ENCODE measurements around the gene NPLOC4. TPM values are rescaled to one million over a fixed set of nuclear protein-coding genes. Genes with fewer than 3 reads are reported as not detected.

Gene NPLOC4
- total and polyA plus RNA-seq, 9 of the 15 experiments (the other 6 are each of a cell fraction or from before 2014, with no cell fraction given): 1.5 to 116 (median 64.5) TPM

DNA sequence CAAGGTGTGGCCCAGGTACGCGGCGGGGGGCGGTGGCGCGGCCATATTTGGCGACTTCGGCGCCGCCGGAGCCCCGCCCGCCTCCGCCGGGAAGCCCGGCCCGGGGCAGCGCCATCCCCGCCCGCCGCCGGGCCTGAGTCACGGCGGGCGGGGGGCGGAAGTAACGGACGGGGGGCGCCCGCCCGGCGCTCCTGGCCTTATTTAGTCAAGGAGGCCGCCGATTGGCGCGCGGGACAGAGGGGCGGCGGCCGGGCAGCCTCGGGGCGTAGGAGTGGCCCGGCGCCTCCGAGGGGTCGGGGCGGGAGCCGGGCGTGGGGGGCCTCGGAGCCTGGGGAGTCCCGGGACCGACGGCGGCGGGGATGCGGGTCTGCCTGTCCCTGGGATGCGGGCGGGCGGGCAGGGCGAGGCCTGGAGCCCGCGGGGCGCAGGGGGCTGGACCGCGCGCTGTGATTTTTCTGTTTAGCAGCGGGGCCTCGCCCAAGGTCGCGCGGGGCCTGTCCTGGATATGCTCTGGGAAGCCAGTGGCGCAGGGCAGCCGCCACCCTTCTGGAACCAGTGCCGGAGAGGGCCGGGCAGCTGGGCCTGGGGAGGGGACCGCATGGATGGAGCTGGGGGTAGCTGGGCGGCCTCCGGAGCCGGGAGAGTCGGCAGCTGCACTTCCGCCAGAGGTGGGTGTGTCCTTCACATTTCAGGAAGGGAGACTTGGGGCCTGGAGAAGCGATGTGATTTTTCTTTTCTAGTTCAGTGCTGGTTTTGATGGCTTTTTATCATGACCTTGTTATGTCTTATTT lies 122.0 kb downstream of the NPLOC4 start:
- Histone ChIP-seq H3K79me2 (ENCODE audit: control insufficient read depth, insufficient read depth, low read length) (peaks cover 27% of the 10 kb centered on the region), H3K27me3 (ENCODE audit: control insufficient read depth in 2 of 2, insufficient read depth in 2 of 2, low read length in 2 of 2) (no peaks in the 10 kb centered on the region), H3K9me3 (replicated peaks; ENCODE audit: control insufficient read depth, insufficient read depth, low read depth, low read length) (0 out of 2 replicates have a peak, but pooled peaks cover 1% of the 10 kb centered on the region), H2AFZ (ENCODE audit: low read depth, low read length) (no peak overlapping the region), H3K36me3 (ENCODE audit: control insufficient read depth, insufficient read depth, low read length) (peaks cover 25% of the 10 kb centered on the region), H3K4me1 (replicated peaks in 1 of 2; ENCODE audit: control insufficient read depth in 2 of 2, insufficient read depth in 2 of 2, low read length in 2 of 2) (peaks cover 30 to 85% of the 10 kb centered on the region in 2 experiments), H3K4me3 (peak overlapping the region; percentile 36), H3K9me1 (ENCODE audit: control insufficient read depth, insufficient read depth, low read length) (peaks cover 9% of the 10 kb centered on the region), H3K9ac (ENCODE audit: insufficient read depth in 1 of 2, low read depth in 2 of 2, low read length in 2 of 2) (peak overlapping the region; percentile 78 to 98; a peak in 3 of 4 replicates), H3K4me2 (ENCODE audit: insufficient read depth, low read length) (peak overlapping the region; percentile 47), H4K20me1 (replicated peaks; ENCODE audit: control insufficient read depth, insufficient read depth, low read length) (peaks cover 23% of the 10 kb centered on the region), H3K27ac (ENCODE audit: extremely low read depth, low read depth, low read length) (peak overlapping the region; percentile 96; the same call in 1 of the 3 replicates)
- DNase-seq (ENCODE audit: extremely low read depth in 1 of 4, low spot score in 3 of 4): peak; percentile 26 to 51 (median 29)
- WGBS (ENCODE audit: insufficient coverage, low coverage, missing lambda C conversion rate): 53% methylated on average over 11 of the region's 82 CpGs
- ChIA-PET POLR2A (interaction anchor here (0.5 to 0.6 kb wide), 2 partner anchors 21 to 99 kb away, joined by 3 to 4 read pairs; no protein-coding TSS in a partner anchor), CTCF (ENCODE audit: low intra/inter-chr PET ratio) (no interaction called here)
- intact Hi-C loops (cut with micrococcal nuclease) (no loop called here), in situ Hi-C loops (cut with MboI) (no loop called here)
- no peak for FAIRE-seq
- no TSS peak for BruUV-seq (replicated peaks)
- no peak for ATAC-seq
- TF ChIP-seq GABPA (tag; conservative IDR thresholded peaks at IDR 0.05; ENCODE audit: low read depth) (peak; percentile 61), ZNF311 (CRISPR knock-in tag; IDR thresholded peaks at IDR 0.05) (no peak), NR2F6 (CRISPR knock-in tag; IDR thresholded peaks at IDR 0.05) (no peak), YY1 (IDR thresholded peaks at IDR 0.05; ENCODE audit: borderline replicate concordance in 1 of 3, control insufficient read depth in 1 of 3, extremely low read depth in 1 of 3, insufficient read depth in 3 of 3, insufficient read length in 1 of 3, insufficient replicate concordance in 2 of 3, low read depth in 1 of 3, low read length in 2 of 3) (peak in 2 of 3 experiments; percentile 59 to 81), SMAD4 (CRISPR knock-in tag; conservative IDR thresholded peaks at IDR 0.05) (no peak), SRF (CRISPR knock-in tag; IDR thresholded peaks at IDR 0.05) (peak; percentile 66 to 88; a peak in 3 of 4 replicates), KLF13 (tag; IDR thresholded peaks at IDR 0.05; ENCODE audit: borderline replicate concordance, low read depth) (0 out of 2 replicates have a peak, but pooled peaks have one; percentile 40), ZBTB11 (CRISPR knock-in tag; IDR thresholded peaks at IDR 0.05) (peak in 2 of 3 experiments; percentile 41 to 48; a peak in 2 of 6 replicates), TAF7 (tag; IDR thresholded peaks at IDR 0.05) (no peak), HDAC2 (IDR thresholded peaks at IDR 0.05) (0 out of 2 replicates have a peak, but pooled peaks have one; percentile 34), RBFOX2 (IDR thresholded peaks at IDR 0.05; ENCODE audit: low read depth, low read length) (peak; percentile 57)
- TF ChIP-seq, protein P1, sequence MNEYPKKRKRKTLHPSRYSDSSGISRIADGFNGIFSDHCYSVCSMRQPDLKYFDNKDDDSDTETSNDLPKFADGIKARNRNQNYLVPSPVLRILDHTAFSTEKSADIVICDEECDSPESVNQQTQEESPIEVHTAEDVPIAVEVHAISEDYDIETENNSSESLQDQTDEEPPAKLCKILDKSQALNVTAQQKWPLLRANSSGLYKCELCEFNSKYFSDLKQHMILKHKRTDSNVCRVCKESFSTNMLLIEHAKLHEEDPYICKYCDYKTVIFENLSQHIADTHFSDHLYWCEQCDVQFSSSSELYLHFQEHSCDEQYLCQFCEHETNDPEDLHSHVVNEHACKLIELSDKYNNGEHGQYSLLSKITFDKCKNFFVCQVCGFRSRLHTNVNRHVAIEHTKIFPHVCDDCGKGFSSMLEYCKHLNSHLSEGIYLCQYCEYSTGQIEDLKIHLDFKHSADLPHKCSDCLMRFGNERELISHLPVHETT (CRISPR knock-in tag; conservative IDR thresholded peaks at IDR 0.05 in 1 of 2, IDR thresholded peaks at IDR 0.05 in 1 of 2): peak in 1 of 2 experiments; percentile 96; a peak in 2 of 4 replicates

All from K562 (cell line).